Muscle of back (tissue), 10 donors: ENCODE data around the gene DYRK3. TPM values are rescaled to one million over a fixed set of nuclear protein-coding genes. Genes with fewer than 3 reads are reported as not detected.

ENCODE experiments used
- polyA plus RNA-seq, 10 donors: library from polyadenylated mRNA; unstranded; fragments of 120-200 nt; gene quantifications; one replicate each; pipeline ENCODE4 v1.2.1, GENCODE V29; 2013; ENCODE audit not compliant: insufficient read length in 10 of 10

The DYRK3 gene
- polyA plus RNA-seq, 10 donors = 2.8 to 6.2 (median 4.3) TPM

Other genes with a start within 250 kb of the DYRK3 start
- 1 to 10 TPM; 2.3 to 5.9 (median 3.8) TPM for gene IKBKE, start 165.1 kb upstream of the DYRK3 start, polyA plus RNA-seq
- 10 to 100 TPM in 1 of 10 donors, 1 to 10 TPM in 9; 5.9 to 12.8 (median 8.0) TPM for gene RASSF5, start 128.0 kb upstream of the DYRK3 start, polyA plus RNA-seq
- gene EIF2D, start 23.1 kb upstream of the DYRK3 start, polyA plus RNA-seq = 10 to 100 TPM; 34.6 to 51.5 (median 39.1) TPM
- 10 to 100 TPM; 62.6 to 77.4 (median 72.0) TPM for gene MAPKAPK2, start 49.4 kb downstream of the DYRK3 start, polyA plus RNA-seq
- gene IL19, start 135.2 kb downstream of the DYRK3 start, polyA plus RNA-seq = not detected
- gene IL10, start 137.0 kb downstream of the DYRK3 start, polyA plus RNA-seq = 1 to 10 TPM in 1 of 10 donors, under 1 TPM in 9; 0.25 to 1.2 (median 0.49) TPM
- gene IL20, start 230.1 kb downstream of the DYRK3 start, polyA plus RNA-seq = not detected